Measurements from ENCODE around the gene LMO2. TPM values are rescaled to one million over a fixed set of nuclear protein-coding genes. Genes with fewer than 3 reads are reported as not detected.
A peak's percentile ranks its signal among the peaks of the same experiment; 100 is the strongest.
"Not testable (repeated sequence)": the region's sequence is repeated elsewhere in the genome, so short reads cannot be mapped to it uniquely, and the experiment has no call there.

Gene LMO2
- total and polyA plus RNA-seq, 3 experiments from 2014 or later: 0.13 to 0.53 TPM; not detected in 1

- Histone ChIP-seq H3K9me3 (ENCODE audit: low read length) (no peaks in the 10 kb centered on the region), H3K27ac (ENCODE audit: low read depth, low read length) (no peak overlapping the region), H3K4me3 (ENCODE audit: low read length) (no peak overlapping the region), H3K27me3 (ENCODE audit: insufficient read depth, low read length, poor library complexity, severe bottlenecking) (peaks cover 4% of the 10 kb centered on the region), H3K36me3 (ENCODE audit: insufficient read depth, low read length) (no peaks in the 10 kb centered on the region), H3K4me1 (ENCODE audit: insufficient read depth, low read length) (no peaks in the 10 kb centered on the region)
- H3K4me3 Mint-ChIP-seq: no peak overlapping the region
- peak overlapping the region in 1 of 8 donors; percentile 45 for H3K27ac Mint-ChIP-seq
- ChIA-PET POLR2A (no interaction called here), CTCF (interaction anchor here (0.7 to 3.4 kb wide), 6 partner anchors 10 to 635 kb away, joined by 3 to 10 read pairs (median 4); no protein-coding TSS in a partner anchor)
- DNase-seq: peak; percentile 43 to 72 (median 45)
- H3K9me3 Mint-ChIP-seq: no peaks in the 10 kb centered on the region
- no peaks in the 10 kb centered on the region for H3K4me1 Mint-ChIP-seq
- peaks cover 20 to 68% of the 10 kb centered on the region in 2 donors for H3K27me3 Mint-ChIP-seq
- no peaks in the 10 kb centered on the region for H3K36me3 Mint-ChIP-seq
These were observed 33.9 kb downstream of the LMO2 start for GRCh38 chr11:33857933-33858371.

GRCh38 chr11:33855500-33855899, 36.4 kb downstream of the LMO2 start:
- DNase-seq: no peak
- Mint-ChIP-seq H3K4me3 (no peak overlapping the region), H3K27me3 (peaks cover 18 to 62% of the 10 kb centered on the region in 2 donors), H3K27ac (no peak overlapping the region), H3K9me3 (no peaks in the 10 kb centered on the region), H3K4me1 (no peaks in the 10 kb centered on the region), H3K36me3 (no peaks in the 10 kb centered on the region)
- no peak overlapping the region for H3K4me3 ChIP-seq (ENCODE audit: low read length)
- CTCF ChIA-PET: no interaction called here
- no peaks in the 10 kb centered on the region for H3K36me3 ChIP-seq (ENCODE audit: insufficient read depth, low read length)
- H3K27me3 ChIP-seq (ENCODE audit: insufficient read depth, low read length, poor library complexity, severe bottlenecking): peaks cover 4% of the 10 kb centered on the region
- no peaks in the 10 kb centered on the region for H3K9me3 ChIP-seq (ENCODE audit: low read length)
- no peaks in the 10 kb centered on the region for H3K4me1 ChIP-seq (ENCODE audit: insufficient read depth, low read length)
- POLR2A ChIA-PET: no interaction called here
- no peak overlapping the region for H3K27ac ChIP-seq (ENCODE audit: low read depth, low read length)

DNA sequence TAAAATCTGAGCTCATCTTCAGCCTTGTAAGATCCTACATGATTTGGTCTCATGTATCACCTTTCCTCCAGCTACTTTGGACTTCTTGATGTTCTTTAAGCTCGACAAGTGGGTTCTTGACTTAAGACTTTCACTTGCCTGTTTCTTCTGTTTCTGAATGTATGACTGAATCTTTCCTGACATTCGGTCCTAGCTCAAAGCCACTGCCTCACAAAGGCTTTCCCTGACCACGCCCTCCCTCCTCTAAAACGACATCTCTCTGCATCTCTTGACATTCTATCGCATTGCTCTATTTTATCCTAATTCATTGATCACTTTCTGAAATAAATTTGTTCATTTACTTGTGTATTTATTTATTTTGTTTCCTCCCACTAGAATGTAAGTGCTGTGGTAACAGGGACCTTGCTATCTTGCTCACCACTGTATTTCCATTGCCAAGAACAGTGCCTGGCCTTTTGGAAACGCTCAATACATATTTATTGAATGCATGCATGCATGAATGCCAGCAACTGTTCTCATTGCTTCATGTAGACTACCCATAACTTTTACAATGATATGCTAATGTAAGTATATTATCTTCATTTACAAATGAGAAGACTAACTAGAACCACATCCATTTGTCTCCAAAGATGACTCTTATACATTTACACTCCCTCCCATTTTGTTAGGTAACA, 43.0 kb downstream of the LMO2 start:
- H3K9me3 Mint-ChIP-seq: no peaks in the 10 kb centered on the region
- H3K27ac Mint-ChIP-seq: no peak overlapping the region
- CTCF ChIA-PET: no interaction called here
- H3K4me3 ChIP-seq (ENCODE audit: low read length): no peak overlapping the region
- H3K4me1 ChIP-seq (ENCODE audit: insufficient read depth, low read length): no peaks in the 10 kb centered on the region
- no peaks in the 10 kb centered on the region for H3K9me3 ChIP-seq (ENCODE audit: low read length)
- H3K27me3 Mint-ChIP-seq: peaks cover 17 to 52% of the 10 kb centered on the region in 2 donors
- no peaks in the 10 kb centered on the region for H3K36me3 ChIP-seq (ENCODE audit: insufficient read depth, low read length)
- DNase-seq: no peak
- POLR2A ChIA-PET: interaction anchor here (0.5 kb wide), 1 partner anchor 12 kb away, joined by 5 read pairs; no protein-coding TSS in a partner anchor
- H3K27me3 ChIP-seq (ENCODE audit: insufficient read depth, low read length, poor library complexity, severe bottlenecking): no peaks in the 10 kb centered on the region
- no peaks in the 10 kb centered on the region for H3K36me3 Mint-ChIP-seq
- no peak overlapping the region for H3K4me3 Mint-ChIP-seq
- H3K4me1 Mint-ChIP-seq: no peaks in the 10 kb centered on the region
- no peak overlapping the region for H3K27ac ChIP-seq (ENCODE audit: low read depth, low read length)

GRCh38 chr11:33847251-33847650, 44.6 kb downstream of the LMO2 start:
- Histone ChIP-seq H3K4me1 (ENCODE audit: insufficient read depth, low read length) (no peaks in the 10 kb centered on the region), H3K27me3 (ENCODE audit: insufficient read depth, low read length, poor library complexity, severe bottlenecking) (no peaks in the 10 kb centered on the region), H3K27ac (ENCODE audit: low read depth, low read length) (no peak overlapping the region), H3K9me3 (ENCODE audit: low read length) (no peaks in the 10 kb centered on the region), H3K36me3 (ENCODE audit: insufficient read depth, low read length) (no peaks in the 10 kb centered on the region), H3K4me3 (ENCODE audit: low read length) (no peak overlapping the region)
- peaks cover 11 to 52% of the 10 kb centered on the region in 2 donors for H3K27me3 Mint-ChIP-seq
- H3K27ac Mint-ChIP-seq: no peak overlapping the region
- DNase-seq: no peak
- no peaks in the 10 kb centered on the region for H3K4me1 Mint-ChIP-seq
- H3K9me3 Mint-ChIP-seq: no peaks in the 10 kb centered on the region
- H3K4me3 Mint-ChIP-seq: no peak overlapping the region
- ChIA-PET POLR2A (no interaction called here), CTCF (no interaction called here)
- H3K36me3 Mint-ChIP-seq: no peaks in the 10 kb centered on the region

DNA sequence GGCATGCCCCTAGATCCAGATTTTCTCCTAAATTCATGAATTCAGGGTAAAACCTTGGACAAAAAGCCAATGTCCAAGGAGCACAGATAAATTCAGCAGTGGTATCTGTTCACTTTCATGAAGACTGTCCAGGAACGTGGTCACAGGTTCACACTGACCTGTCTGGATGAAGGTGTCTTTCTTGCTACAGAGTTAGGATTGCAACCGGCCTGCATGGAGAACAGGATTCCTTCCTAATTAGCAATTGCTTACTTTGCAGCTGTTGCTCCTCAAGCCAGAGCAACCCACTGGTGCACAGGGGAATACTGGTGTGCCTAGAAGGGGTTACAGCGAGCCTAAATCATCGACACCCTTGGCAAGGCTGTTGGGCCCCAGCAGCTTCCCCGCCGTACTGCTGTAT, 47.6 kb downstream of the LMO2 start:
- Mint-ChIP-seq H3K27ac (no peak overlapping the region), H3K4me1 (no peaks in the 10 kb centered on the region), H3K4me3 (no peak overlapping the region), H3K36me3 (no peaks in the 10 kb centered on the region), H3K27me3 (peaks cover 19 to 63% of the 10 kb centered on the region in 2 donors), H3K9me3 (no peaks in the 10 kb centered on the region)
- Histone ChIP-seq H3K27ac (ENCODE audit: low read depth, low read length) (no peak overlapping the region), H3K4me1 (ENCODE audit: insufficient read depth, low read length) (no peaks in the 10 kb centered on the region), H3K36me3 (ENCODE audit: insufficient read depth, low read length) (no peaks in the 10 kb centered on the region), H3K9me3 (ENCODE audit: low read length) (no peaks in the 10 kb centered on the region), H3K27me3 (ENCODE audit: insufficient read depth, low read length, poor library complexity, severe bottlenecking) (peaks cover 10% of the 10 kb centered on the region), H3K4me3 (ENCODE audit: low read length) (no peak overlapping the region)
- no peak for DNase-seq
- ChIA-PET POLR2A (no interaction called here), CTCF (interaction anchor here (1.0 kb wide), 1 partner anchor 36 kb away, joined by 3 read pairs; no protein-coding TSS in a partner anchor)

- no peak for DNase-seq
- Histone ChIP-seq H3K4me3 (ENCODE audit: low read length) (no peak overlapping the region), H3K27me3 (ENCODE audit: insufficient read depth, low read length, poor library complexity, severe bottlenecking) (peaks cover 10% of the 10 kb centered on the region), H3K27ac (ENCODE audit: low read depth, low read length) (no peak overlapping the region), H3K36me3 (ENCODE audit: insufficient read depth, low read length) (no peaks in the 10 kb centered on the region), H3K4me1 (ENCODE audit: insufficient read depth, low read length) (no peaks in the 10 kb centered on the region), H3K9me3 (ENCODE audit: low read length) (no peaks in the 10 kb centered on the region)
- CTCF ChIA-PET: interaction anchor here (0.7 to 1.4 kb wide), 2 partner anchors 11 to 34 kb away, joined by 3 read pairs; no protein-coding TSS in a partner anchor
- POLR2A ChIA-PET: no interaction called here
- no peaks in the 10 kb centered on the region for H3K4me1 Mint-ChIP-seq
- H3K4me3 Mint-ChIP-seq: no peak overlapping the region
- no peak overlapping the region for H3K27ac Mint-ChIP-seq
- H3K27me3 Mint-ChIP-seq: peaks cover 14 to 62% of the 10 kb centered on the region in 2 donors
- no peaks in the 10 kb centered on the region for H3K36me3 Mint-ChIP-seq
- H3K9me3 Mint-ChIP-seq: no peaks in the 10 kb centered on the region
These were observed 48.9 kb downstream of the LMO2 start for GRCh38 chr11:33843018-33843417.

- Mint-ChIP-seq H3K27ac (no peak overlapping the region), H3K4me3 (no peak overlapping the region), H3K27me3 (peaks cover 13 to 58% of the 10 kb centered on the region in 2 donors), H3K36me3 (no peaks in the 10 kb centered on the region), H3K9me3 (no peaks in the 10 kb centered on the region), H3K4me1 (no peaks in the 10 kb centered on the region)
- peaks cover 10% of the 10 kb centered on the region for H3K27me3 ChIP-seq (ENCODE audit: insufficient read depth, low read length, poor library complexity, severe bottlenecking)
- ChIA-PET CTCF (interaction anchor here (0.7 to 1.4 kb wide), 2 partner anchors 10 to 34 kb away, joined by 3 read pairs; no protein-coding TSS in a partner anchor), POLR2A (interaction anchor here (0.6 kb wide), 1 partner anchor 8 kb away, joined by 3 read pairs; no protein-coding TSS in a partner anchor)
- no peaks in the 10 kb centered on the region for H3K36me3 ChIP-seq (ENCODE audit: insufficient read depth, low read length)
- no peaks in the 10 kb centered on the region for H3K9me3 ChIP-seq (ENCODE audit: low read length)
- H3K4me1 ChIP-seq (ENCODE audit: insufficient read depth, low read length): no peaks in the 10 kb centered on the region
- no peak overlapping the region for H3K27ac ChIP-seq (ENCODE audit: low read depth, low read length)
- no peak overlapping the region for H3K4me3 ChIP-seq (ENCODE audit: low read length)
- no peak for DNase-seq
These were observed 49.5 kb downstream of the LMO2 start for GRCh38 chr11:33842236-33842915.

DNA sequence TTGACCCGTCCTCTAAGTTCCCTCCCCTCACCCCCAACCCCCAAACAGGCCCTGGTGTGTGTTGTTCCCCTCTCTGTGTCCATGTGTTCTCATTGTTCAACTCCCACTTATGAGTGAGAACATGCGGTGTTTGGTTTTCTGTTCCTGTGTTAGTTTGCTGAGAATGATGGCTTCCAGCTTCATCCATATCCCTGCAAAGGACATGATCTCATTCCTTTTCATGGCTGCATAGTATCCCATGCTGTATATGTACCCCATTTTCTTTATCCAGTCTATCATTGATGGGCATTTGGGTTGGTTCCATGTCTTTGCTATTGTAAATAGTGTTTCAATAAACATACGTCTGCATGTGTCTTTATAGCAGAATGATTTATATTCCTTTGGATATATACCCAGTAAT, 53.6 kb downstream of the LMO2 start:
- H3K9me3 Mint-ChIP-seq; CTCF ChIA-PET; H3K4me1 ChIP-seq (ENCODE audit: insufficient read depth, low read length); H3K36me3 Mint-ChIP-seq; H3K4me1 Mint-ChIP-seq; H3K27ac ChIP-seq (ENCODE audit: low read depth, low read length); DNase-seq; H3K9me3 ChIP-seq (ENCODE audit: low read length); H3K4me3 ChIP-seq (ENCODE audit: low read length); H3K27ac Mint-ChIP-seq; H3K36me3 ChIP-seq (ENCODE audit: insufficient read depth, low read length); H3K4me3 Mint-ChIP-seq; POLR2A ChIA-PET: not testable (repeated sequence)
- peaks cover 13 to 54% of the 10 kb centered on the region in 2 donors for H3K27me3 Mint-ChIP-seq
- H3K27me3 ChIP-seq (ENCODE audit: insufficient read depth, low read length, poor library complexity, severe bottlenecking): peaks cover 10% of the 10 kb centered on the region

Data from CD8-positive, alpha-beta memory T cell (primary cell).